ENCODE data around the gene HMCN2.
A peak's percentile ranks its signal among the peaks of the same experiment; 100 is the strongest.

The HMCN2 gene

GRCh38 chr9:130371196-130371966 is 105.8 kb downstream of the HMCN2 start:
- no peak for DNase-seq

DNA sequence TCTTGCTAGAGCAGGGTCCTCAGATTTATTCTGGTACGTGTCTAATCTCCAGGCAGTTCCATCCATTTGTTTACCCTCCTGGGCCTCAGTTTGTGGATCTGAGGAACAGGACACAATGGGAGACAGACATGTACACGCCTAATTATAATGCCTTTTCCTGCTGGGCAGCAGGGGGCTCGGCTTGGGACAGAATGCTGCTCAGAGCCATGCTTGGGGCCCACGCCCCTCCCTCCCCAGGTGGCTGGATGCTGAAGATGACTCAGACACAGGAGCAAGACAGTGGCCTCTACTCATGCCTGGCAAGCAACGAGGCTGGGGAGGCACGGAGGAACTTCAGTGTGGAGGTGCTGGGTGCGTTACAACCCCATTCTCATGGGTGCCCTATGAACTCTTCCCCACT is 106.5 kb downstream of the HMCN2 start:
- no peak for DNase-seq

DNA sequence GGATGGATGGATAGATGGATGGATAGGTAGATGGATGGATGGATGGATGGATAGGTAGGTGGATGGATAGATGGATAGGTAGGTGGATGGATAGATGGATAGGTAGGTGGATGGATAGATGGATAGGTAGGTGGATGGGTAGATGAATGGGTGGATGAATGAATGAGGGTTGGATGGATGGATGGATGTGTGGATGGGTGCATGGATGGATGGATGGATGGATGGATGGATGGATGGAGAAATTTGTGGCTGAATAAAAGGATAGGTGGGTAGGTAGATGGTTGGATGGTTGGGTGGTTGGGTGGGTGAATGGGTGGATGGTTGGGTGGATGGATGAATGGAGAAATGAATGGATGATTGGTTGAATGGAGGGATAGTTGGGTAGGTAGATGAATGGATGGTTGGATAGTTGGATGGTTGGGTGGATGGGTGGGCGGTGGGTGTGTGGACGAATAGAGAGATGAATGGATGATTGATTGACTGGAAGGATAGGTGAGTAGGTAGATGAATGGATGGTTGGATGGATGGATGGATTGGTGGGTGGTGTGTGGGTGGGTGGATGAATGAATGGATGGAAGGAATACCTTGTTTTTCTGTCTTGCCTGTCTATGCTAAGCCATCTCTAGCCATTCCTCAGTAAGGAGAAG is 108.2 kb downstream of the HMCN2 start:
- no peak for DNase-seq

DNA sequence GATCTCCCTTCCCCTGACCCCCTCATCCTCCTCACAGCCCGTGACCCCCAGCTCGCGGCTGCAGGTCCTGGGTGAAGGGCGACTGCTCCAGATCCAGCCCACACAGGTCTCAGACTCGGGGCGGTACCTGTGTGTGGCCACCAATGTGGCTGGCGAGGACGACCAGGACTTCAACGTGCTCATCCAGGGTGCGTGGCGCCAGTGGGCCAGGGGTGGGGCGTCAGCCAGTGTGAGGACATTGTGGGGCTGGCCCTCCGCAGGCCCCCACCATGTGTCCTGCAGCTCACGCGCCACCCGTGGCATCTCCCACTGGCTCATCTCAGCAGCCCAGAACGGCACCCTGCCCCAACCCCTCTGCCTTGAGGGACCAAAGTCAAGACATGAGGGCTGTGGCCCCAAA is 112.1 kb downstream of the HMCN2 start:
- DNase-seq: no peak

- DNase-seq: no peak
Measured at GRCh38 chr9:130378875-130379648, 113.5 kb downstream of the HMCN2 start.

DNA sequence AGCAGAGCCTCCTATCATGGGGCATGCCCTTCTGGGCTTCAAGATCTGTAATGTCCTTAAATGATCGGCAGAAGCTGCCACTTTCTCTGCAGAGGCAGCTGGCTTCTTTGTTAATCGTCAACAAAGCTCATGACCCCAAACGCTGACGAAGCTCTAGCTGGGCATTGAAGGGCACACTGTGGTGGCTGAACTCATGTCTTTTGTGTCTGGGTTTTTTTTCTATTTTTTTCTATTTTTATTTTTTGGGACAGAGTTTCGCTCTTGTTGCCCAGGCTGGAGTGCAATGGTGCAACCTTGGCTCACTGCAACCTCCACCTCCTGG is 114.0 kb downstream of the HMCN2 start:
- no peak for DNase-seq

DNA sequence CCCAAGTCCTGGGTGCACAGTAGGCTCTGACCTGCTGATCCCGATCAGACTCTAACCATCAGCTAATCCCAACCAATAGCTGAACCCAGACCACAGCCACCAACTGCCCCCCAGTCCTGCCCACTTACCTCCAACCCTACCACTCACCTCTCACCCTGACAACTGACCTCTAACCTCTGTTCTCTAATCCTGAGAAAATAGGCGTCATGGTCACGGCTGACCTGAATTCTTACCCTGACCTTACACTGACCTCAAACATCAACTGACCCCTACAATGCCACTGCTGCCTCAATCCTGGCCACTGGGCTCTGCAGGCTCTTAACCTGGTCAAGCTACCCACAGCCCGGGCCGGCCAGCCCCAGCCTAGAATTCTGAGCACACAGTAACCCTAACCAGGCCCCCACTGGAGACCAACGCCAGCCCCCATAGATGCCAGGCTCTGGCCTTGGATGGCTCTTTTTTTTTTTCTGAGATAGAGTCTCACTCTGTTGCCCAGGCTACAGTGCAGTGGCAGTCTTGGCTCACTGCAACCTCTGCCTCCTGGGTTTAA is 115.4 kb downstream of the HMCN2 start:
- no peak for DNase-seq

DNA sequence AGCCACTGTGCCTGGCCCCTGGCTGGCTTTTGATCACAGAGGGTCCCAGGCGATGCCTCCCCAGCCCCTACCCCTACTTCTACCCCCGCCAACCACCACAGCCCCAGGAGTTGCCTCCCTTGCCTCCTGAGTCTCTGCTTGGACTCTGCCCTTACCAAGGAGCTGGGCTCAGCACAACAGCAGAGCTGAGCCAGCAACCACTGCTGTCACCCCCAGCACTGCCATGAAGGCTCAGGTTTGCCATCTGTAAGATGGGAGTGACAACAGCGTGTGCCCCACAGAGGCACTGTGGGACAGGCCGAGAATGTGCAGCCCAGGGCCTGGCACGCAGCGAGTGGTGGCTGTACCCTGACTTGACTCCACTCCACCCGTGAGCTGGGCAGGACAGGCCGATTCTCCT is 116.1 kb downstream of the HMCN2 start:
- DNase-seq: no peak

DNA sequence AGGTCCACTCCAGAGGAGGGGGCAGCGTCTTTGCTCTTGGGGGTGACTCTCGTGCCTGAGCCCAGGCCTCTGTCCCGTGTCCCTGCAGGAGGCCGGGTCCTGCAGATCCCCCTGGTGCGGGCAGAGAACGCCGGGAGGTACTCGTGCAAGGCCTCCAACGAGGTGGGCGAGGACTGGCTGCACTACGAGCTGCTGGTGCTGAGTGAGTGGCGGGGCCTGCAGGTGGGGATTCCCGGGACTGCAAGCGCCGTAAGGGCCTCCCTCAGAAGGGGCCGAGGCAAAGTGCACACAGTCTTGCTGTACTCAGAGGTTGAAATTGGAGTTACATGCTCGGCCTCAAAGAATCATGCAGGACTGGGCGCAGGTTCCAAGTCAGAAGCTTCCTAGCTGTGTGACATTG is 116.5 kb downstream of the HMCN2 start:
- no peak for DNase-seq

DNA sequence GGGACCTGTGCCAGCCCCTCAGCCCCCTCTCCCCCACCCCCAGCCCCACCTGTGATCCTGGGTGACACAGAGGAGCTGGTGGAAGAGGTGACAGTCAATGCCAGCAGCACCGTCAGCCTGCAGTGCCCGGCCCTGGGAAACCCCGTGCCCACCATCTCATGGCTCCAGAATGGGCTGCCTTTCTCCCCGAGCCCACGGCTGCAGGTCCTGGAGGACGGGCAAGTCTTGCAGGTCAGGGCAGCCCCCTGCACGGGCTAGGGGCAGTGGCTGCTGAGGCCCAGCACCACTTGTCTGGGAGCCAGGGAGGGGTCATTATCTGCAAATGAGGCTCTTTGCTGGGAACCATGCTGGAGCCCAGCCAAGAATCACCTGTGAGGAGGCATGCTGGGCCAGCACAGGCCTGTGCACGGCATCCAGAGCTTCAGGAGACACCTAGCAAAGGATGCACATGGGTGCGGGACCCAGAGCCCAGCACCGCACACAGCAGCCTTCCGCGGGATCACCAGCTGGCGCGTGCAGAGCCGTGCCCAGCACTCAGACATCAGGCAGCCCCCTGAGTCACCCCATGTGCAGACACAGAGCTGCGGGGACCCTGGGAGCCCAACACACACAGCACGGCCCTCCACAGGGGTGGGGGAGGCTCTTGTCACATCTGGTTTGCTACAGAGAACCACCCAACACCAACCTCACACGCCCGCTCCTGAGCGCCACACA is 117.2 kb downstream of the HMCN2 start:
- peak; percentile 18 for DNase-seq

GRCh38 chr9:130383350-130383715 is 117.8 kb downstream of the HMCN2 start:
- no peak for DNase-seq

DNA sequence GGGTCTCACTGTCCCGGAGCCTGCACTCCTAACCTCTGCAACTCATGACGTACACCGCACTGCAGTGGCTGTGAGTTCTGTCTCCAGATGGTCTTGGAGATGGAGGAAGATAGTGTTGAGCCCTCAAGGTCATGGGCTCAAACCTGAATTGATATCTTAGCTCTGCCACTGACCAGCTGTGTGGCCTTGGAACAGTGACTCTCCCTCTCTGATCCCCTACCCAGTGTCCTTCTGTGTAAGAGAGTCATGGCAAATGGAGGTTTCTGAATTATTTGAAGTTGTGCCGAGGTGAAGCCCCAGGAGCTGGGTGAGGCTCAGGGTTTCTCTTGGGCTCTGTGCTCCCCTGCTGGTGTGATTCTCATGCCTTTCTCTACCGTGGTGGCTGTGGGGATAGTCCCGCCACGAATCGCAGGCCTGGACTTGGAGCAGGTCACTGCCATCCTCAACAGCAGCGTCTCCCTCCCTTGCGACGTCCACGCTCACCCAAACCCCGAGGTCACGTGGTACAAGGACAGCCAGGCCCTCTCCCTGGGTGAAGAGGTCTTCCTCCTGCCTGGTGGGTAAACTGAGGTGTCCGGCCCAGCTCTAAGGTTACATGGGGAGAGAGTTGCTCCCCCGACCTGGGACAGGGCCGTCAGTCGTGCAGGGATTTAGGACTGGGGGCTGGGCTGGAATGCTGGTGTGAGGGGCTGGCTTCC is 118.6 kb downstream of the HMCN2 start:
- no peak for DNase-seq

DNA sequence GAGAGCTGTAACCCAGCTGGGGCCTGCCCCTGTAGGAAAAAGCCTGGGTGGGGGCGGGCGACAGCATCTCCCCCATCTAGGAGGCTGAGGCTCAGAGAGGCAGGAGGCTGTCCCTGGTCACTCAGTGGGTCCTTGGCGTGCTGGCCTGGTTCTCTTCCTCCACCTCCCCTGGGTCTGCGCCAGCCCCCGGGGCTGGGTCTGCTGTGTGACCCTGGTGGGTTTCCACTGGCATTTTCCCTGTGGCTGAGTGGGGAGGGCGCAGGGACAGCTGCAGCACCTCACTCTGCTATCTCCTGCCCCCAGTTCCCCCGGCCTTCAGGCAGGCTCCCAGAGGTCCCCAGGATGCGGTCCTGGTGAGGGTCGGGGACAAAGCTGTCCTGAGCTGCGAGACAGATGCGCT is 119.7 kb downstream of the HMCN2 start:
- no peak for DNase-seq

DNA sequence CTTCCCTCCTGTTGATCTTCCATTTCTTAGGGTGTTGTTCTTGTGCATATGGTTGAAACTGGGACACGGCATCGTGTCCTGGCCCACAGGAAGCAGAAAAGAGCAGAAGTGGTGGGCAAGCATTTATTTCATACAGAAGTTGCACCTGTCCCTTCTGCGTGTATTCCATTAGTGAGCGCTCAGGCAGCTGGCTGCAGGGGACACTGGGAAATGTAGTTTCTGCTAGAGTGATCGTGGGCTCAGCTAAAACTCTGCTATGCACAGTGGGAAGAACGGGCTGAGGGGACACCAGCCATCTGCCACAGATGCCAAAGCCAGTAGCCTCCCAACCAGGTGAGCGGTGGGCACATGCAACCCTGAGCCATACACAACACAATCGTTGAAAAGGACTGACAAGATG is 121.8 kb downstream of the HMCN2 start:
- no peak for DNase-seq

DNA sequence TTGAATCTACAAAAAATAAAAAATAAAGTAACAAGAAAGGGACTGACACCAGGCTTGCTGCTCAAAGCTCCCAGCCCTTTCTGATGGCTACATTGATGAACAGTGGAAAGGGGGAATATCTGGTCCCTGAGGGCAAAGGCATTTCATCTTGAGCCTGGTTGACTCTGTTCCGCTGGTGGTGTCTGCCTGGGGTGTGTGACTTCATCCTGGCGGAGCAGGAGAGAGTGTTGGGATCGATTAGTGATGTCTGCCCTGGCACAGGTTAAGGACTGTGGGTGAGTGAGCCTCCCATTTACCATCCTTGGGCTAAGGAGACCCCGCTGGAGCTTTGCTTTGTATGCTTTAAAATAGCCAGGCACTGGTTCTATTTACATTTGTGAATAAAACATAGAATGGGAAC is 122.3 kb downstream of the HMCN2 start:
- no peak for DNase-seq

- DNase-seq: no peak
Measured at GRCh38 chr9:130390390-130390789, 124.8 kb downstream of the HMCN2 start.

DNA sequence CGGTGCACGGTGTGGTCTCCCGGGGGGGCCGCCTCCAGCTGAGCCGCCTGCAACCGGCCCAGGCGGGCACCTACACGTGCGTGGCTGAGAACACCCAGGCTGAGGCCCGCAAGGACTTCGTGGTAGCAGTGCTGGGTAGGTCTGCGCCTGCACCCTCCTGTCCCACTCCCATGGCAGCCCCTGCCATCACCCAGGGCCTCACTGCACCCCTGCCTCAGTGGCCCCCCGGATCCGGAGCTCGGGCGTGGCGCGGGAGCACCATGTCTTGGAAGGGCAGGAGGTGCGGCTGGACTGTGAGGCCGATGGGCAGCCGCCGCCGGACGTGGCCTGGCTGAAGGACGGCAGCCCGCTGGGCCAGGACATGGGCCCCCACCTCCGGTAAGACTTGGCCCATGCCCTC is 125.4 kb downstream of the HMCN2 start:
- DNase-seq: no peak

DNA sequence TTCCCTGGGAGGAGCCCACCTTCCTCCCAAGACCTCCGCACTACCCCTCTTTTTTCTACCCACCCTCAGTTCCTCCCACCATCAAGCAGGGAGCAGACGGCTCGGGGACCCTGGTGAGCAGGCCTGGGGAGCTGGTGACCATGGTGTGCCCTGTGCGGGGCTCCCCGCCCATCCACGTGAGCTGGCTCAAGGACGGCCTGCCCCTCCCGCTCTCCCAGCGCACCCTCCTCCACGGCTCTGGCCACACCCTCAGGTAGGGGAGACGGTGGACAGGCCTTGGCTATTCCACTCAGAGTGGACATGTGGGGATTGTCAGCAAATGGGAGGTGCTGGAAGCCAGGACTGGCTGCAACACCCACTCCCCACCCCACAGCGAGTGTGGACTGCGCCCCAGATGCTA is 126.3 kb downstream of the HMCN2 start:
- DNase-seq: no peak

DNA sequence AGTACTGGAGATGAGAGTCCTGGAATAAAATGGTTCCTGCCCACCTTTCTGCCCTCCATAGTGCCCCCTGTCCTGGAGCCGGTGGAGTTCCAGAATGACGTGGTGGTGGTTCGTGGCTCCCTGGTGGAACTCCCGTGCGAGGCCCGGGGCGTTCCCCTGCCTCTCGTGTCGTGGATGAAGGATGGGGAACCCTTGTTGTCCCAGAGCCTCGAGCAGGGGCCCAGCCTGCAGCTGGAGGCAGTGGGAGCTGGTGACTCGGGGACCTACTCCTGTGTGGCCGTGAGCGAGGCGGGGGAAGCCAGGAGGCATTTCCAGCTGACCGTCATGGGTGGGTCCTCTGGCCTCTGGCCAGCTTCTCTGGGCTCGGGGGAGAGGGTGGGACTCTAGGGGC is 128.1 kb downstream of the HMCN2 start:
- DNase-seq: no peak

GRCh38 chr9:130394320-130394719 is 128.8 kb downstream of the HMCN2 start:
- no peak for DNase-seq

DNA sequence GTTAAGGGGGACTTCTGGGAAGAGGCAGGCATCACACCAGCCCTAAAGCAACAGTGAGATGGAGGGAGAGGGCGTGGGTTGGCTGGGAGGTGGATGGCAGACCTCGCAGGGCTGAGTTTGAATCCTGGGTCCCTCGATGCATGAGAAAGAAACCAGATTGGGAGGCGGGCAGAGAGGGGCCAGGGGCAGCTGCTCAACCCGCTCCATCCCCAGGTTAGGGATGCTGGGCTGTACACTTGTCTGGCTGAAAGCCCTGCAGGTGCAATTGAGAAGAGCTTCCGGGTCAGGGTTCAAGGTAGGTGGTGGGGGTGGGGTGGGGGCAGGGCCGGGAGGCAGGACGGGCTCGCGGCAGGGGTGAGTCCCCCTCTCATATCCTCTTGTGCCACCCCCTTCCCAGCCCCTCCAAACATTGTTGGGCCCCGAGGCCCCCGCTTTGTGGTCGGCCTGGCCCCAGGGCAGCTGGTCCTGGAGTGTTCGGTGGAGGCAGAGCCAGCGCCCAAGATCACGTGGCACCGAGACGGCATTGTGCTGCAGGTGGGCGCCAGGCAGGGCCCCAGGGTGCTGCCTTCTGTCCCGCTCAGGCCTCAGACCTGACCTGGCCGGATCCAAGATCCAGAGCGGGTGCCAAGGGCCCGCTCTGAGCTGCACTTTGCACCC is 129.4 kb downstream of the HMCN2 start:
- DNase-seq: no peak

DNA sequence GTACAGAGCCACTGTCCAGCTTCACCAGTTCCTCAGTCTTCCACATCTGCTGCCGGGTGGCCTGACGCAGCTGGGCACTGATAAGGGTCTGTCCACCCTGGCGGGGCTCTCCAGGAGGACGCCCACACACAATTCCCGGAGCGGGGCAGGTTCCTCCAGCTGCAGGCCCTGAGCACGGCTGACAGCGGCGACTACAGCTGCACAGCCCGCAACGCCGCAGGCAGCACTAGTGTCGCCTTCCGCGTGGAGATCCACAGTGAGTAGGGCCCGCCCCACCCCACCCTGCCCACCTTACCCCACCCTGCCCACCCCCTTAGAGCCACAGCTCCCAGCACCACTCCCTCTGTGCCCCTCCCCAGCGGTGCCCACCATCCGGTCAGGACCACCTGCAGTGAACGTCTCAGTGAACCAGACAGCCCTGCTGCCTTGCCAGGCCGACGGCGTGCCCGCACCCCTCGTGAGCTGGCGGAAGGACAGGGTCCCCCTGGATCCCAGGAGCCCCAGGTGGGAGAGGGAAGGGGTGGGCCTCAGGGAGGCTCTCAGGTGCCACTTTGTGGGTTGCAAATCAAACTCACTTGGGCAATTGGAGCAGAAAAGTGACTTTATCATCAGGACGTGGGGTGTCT is 130.4 kb downstream of the HMCN2 start:
- DNase-seq: no peak

Measured in NCI-H2029 (cell line).